HEK293 (cell line): ENCODE results near the gene LCN12.

Experiments
- CTCF ChIA-PET: fragments of 350-600 bp; formaldehyde crosslinking; extraction: SDS; loops from one replicate; lab custom pipeline; 2021; ENCODE audit warnings: antibody characterized with exemption; lab: Yijun Ruan, JAX
- POLR2A ChIA-PET: fragments of 300-600 bp; formaldehyde crosslinking; extraction: SDS; loops from one replicate; lab custom pipeline; 2020; ENCODE audit warnings: antibody characterized with exemption, inconsistent platforms; lab: Yijun Ruan, JAX
- H3K27ac ChIP-seq: fragments of 200-500 bp; sonication (Bioruptor generic); 2 replicates; pipeline ENCODE4 v1.5.1; 2014; ENCODE audit warnings: low read depth, low read length, control low read depth, inconsistent platforms; ENCODE audit errors: extremely low read depth
- H3K36me3 ChIP-seq, 2 experiments: fragments of 200-500 bp in 1 of 2; sonication (Bioruptor generic) in 1 of 2; 1 replicate in 1 of 2; 2 replicates in 1 of 2; pipeline ENCODE4 v1.5.1; 2014 to 2017; ENCODE audit warnings: inconsistent platforms in 2 of 2, low read length in 2 of 2; ENCODE audit not compliant: control insufficient read depth in 2 of 2, insufficient read depth in 1 of 2
- H3K4me1 ChIP-seq: fragments of 200-500 bp; sonication (Bioruptor generic); 2 replicates; pipeline ENCODE4 v1.5.1; 2014; ENCODE audit warnings: mild to moderate bottlenecking, low read length, inconsistent platforms; ENCODE audit not compliant: control insufficient read depth, insufficient read depth
- H3K4me3 ChIP-seq: 2 replicates; pipeline ENCODE4 v1.5.1; 2011; ENCODE audit warnings: low read depth, mild to moderate bottlenecking, control low read depth, low read length, moderate library complexity
- H3K9me3 ChIP-seq: fragments of 200-500 bp; sonication (Bioruptor generic); 2 replicates; pipeline ENCODE4 v1.5.1; 2014; ENCODE audit warnings: low read depth, low read length, inconsistent platforms; ENCODE audit not compliant: control insufficient read depth, insufficient read depth
- CTCF ChIP-seq: fragments of 450-650 bp; formaldehyde crosslinking; IDR thresholded peaks from 2 replicates; pipeline ENCODE4 v1.5.1; 2016; ENCODE audit warnings: missing biosample characterization, missing genetic modification characterization
- EGR2 ChIP-seq: fragments of 450-650 bp; formaldehyde crosslinking; IDR thresholded peaks from 2 replicates; pipeline ENCODE4 v1.5.1; 2016; ENCODE audit warnings: low read depth, missing biosample characterization, missing genetic modification characterization
- GLIS2 ChIP-seq: fragments of 450-650 bp; formaldehyde crosslinking; IDR thresholded peaks from 2 replicates; pipeline ENCODE4 v1.5.1; 2016; ENCODE audit warnings: missing biosample characterization, missing genetic modification characterization
- KLF1 ChIP-seq: fragments of 450-650 bp; formaldehyde crosslinking; IDR thresholded peaks from 2 replicates; pipeline ENCODE4 v1.5.1; 2016; ENCODE audit warnings: missing biosample characterization, missing genetic modification characterization
- KLF7 ChIP-seq: fragments of 450-650 bp; formaldehyde crosslinking; IDR thresholded peaks from 2 replicates; pipeline ENCODE4 v1.5.1; 2016; ENCODE audit warnings: missing biosample characterization, missing genetic modification characterization, borderline replicate concordance
- KLF8 ChIP-seq: fragments of 450-650 bp; formaldehyde crosslinking; IDR thresholded peaks from 2 replicates; pipeline ENCODE4 v1.5.1; 2016; ENCODE audit warnings: missing biosample characterization, missing genetic modification characterization
- MYNN ChIP-seq: fragments of 450-650 bp; formaldehyde crosslinking; IDR thresholded peaks from 2 replicates; pipeline ENCODE4 v1.5.1; 2016; ENCODE audit warnings: missing biosample characterization, missing genetic modification characterization, borderline replicate concordance
- REST ChIP-seq: fragments of 450-650 bp; formaldehyde crosslinking; IDR thresholded peaks from 2 replicates; pipeline ENCODE4 v1.5.1; 2016; ENCODE audit warnings: missing biosample characterization, missing genetic modification characterization
- ZNF18 ChIP-seq: fragments of 450-650 bp; formaldehyde crosslinking; IDR thresholded peaks from 2 replicates; pipeline ENCODE4 v1.5.1; 2016; ENCODE audit warnings: missing biosample characterization, missing genetic modification characterization
- ZNF335 ChIP-seq: fragments of 450-650 bp; formaldehyde crosslinking; conservative IDR thresholded peaks from 2 replicates; pipeline ENCODE4 v1.5.1; 2016; ENCODE audit warnings: missing biosample characterization, missing genetic modification characterization
- ZNF341 ChIP-seq: fragments of 450-650 bp; formaldehyde crosslinking; IDR thresholded peaks from 2 replicates; pipeline ENCODE4; 2016; ENCODE audit warnings: low read depth, missing biosample characterization, missing genetic modification characterization
- ZNF394 ChIP-seq: fragments of 450-650 bp; formaldehyde crosslinking; IDR thresholded peaks from 2 replicates; pipeline ENCODE4 v1.5.1; 2016; ENCODE audit warnings: missing biosample characterization, missing genetic modification characterization, mild to moderate bottlenecking, moderate library complexity, borderline replicate concordance
- ZNF48 ChIP-seq: fragments of 450-650 bp; formaldehyde crosslinking; IDR thresholded peaks from 2 replicates; pipeline ENCODE4 v1.5.1; 2016; ENCODE audit warnings: missing biosample characterization, missing genetic modification characterization
- ZNF510 ChIP-seq: fragments of 450-650 bp; formaldehyde crosslinking; IDR thresholded peaks from 2 replicates; pipeline ENCODE4 v1.5.1; 2018; ENCODE audit warnings: mild to moderate bottlenecking, missing genetic modification characterization, missing biosample characterization; ENCODE audit not compliant: insufficient replicate concordance
- ZNF530 ChIP-seq: fragments of 450-650 bp; formaldehyde crosslinking; IDR thresholded peaks from 2 replicates; pipeline ENCODE4 v1.5.1; 2016; ENCODE audit warnings: low read depth, missing biosample characterization, missing genetic modification characterization
- ZNF654 ChIP-seq: fragments of 450-650 bp; formaldehyde crosslinking; IDR thresholded peaks from 2 replicates; pipeline ENCODE4 v1.5.1; 2016; ENCODE audit warnings: low read depth, missing biosample characterization, missing genetic modification characterization
- ZNF776 ChIP-seq: fragments of 450-650 bp; formaldehyde crosslinking; IDR thresholded peaks from 2 replicates; pipeline ENCODE4 v1.5.0; 2017; ENCODE audit warnings: missing biosample characterization, missing genetic modification characterization, borderline replicate concordance
- ZNF791 ChIP-seq: fragments of 450-650 bp; formaldehyde crosslinking; IDR thresholded peaks from 2 replicates; pipeline ENCODE4 v1.5.1; 2016; ENCODE audit warnings: missing biosample characterization, missing genetic modification characterization
- TF ChIP-seq, protein P1 (sequence below): fragments of 450-650 bp; formaldehyde crosslinking; IDR thresholded peaks from 2 replicates; pipeline ENCODE4 v1.5.1; 2016; ENCODE audit warnings: missing biosample characterization, missing genetic modification characterization

The LCN12 gene

GRCh38 chr9:136947955-136948510 is 4.0 kb upstream of the LCN12 start:
- POLR2A ChIA-PET: interaction anchor here (0.6 to 4.9 kb wide), 14 partner anchors 21 to 185 kb away, joined by 3 to 24 read pairs (median 4); partner anchors contain the start of genes AJM1, MAN1B1, PAXX and PTGDS
- no peak overlapping the region for H3K27ac ChIP-seq
- CTCF ChIA-PET: interaction anchor here (0.6 to 5.7 kb wide), 34 partner anchors 9 to 708 kb away, joined by 3 to 119 read pairs (median 5); partner anchors contain the start of genes CLIC3, FUT7, LCN8 and NPDC1

DNA sequence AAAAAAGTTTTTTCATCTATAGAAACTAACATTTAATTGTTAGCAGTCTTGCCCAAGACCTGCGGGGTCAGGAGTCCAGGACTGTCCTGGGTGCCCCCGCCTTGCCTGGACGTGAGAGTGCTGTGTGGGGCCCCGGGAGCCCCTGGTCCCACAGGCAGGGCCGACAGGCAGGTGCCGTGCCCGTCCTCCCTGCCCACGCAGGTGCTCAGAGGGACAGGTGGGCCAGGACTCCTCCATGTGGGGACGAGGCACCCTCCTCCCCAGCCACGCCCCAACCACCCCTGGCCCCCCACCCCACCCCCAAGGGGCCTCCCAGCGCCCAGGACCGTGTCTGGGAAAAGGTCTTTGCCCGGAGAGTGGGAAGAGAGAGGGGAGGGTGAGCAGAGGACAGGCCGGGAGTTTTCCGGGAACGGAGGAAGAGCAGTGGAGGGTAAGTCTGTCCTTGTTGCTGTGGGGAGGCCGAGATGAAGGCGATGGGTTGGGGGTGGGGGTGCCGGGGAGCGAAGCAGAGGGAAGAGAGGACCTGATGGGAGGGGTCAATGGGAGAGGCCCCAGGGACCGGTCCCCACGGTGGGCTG is 2.7 kb upstream of the LCN12 start:
- Histone ChIP-seq H3K9me3 (no peaks in the 10 kb centered on the region), H3K4me3 (peak overlapping the region; percentile 55), H3K27ac (peak overlapping the region; percentile 76), H3K36me3 (no peaks in the 10 kb centered on the region), H3K4me1 (no peaks in the 10 kb centered on the region; the same call in 1 of the 2 replicates)
- ChIA-PET POLR2A (interaction anchor here (0.5 to 4.9 kb wide), 6 partner anchors 44 to 223 kb away, joined by 3 to 24 read pairs (median 3); partner anchors contain the start of genes ABCA2, CLIC3 and PAXX), CTCF (interaction anchor here (0.6 to 5.7 kb wide), 9 partner anchors 11 to 156 kb away, joined by 3 to 119 read pairs (median 5); partner anchors contain the start of genes CLIC3 and FUT7)
- TF ChIP-seq EGR2 (peak; percentile 43), ZNF510 (tag by site-specific recombination) (no peak), KLF8 (tag by site-specific recombination) (no peak), ZNF335 (tag by site-specific recombination) (peak; percentile 83), KLF1 (tag by site-specific recombination) (no peak), ZNF341 (tag by site-specific recombination) (no peak), CTCF (no peak), ZNF18 (tag by site-specific recombination) (no peak), ZNF776 (tag by site-specific recombination) (no peak), KLF7 (tag by site-specific recombination) (peak; percentile 51; the same call in 1 of the 2 replicates), ZNF48 (no peak), REST (tag by site-specific recombination) (peak; percentile 33; the same call in 1 of the 2 replicates)
- TF ChIP-seq, protein P1, sequence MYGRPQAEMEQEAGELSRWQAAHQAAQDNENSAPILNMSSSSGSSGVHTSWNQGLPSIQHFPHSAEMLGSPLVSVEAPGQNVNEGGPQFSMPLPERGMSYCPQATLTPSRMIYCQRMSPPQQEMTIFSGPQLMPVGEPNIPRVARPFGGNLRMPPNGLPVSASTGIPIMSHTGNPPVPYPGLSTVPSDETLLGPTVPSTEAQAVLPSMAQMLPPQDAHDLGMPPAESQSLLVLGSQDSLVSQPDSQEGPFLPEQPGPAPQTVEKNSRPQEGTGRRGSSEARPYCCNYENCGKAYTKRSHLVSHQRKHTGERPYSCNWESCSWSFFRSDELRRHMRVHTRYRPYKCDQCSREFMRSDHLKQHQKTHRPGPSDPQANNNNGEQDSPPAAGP (tag by site-specific recombination): peak; percentile 38; the same call in 1 of the 2 replicates

More at GRCh38 chr9:136947955-136948510, 4.0 kb upstream of the LCN12 start:
- Histone ChIP-seq H3K4me1 (no peaks in the 10 kb centered on the region; the same call in 1 of the 2 replicates), H3K4me3 (no peak overlapping the region), H3K9me3 (no peaks in the 10 kb centered on the region), H3K36me3 (peaks cover 0 to 4% of the 10 kb centered on the region in 2 experiments; a peak in 1 of 3 replicates)
- TF ChIP-seq ZNF654 (tag by site-specific recombination) (peak; percentile 36; the same call in 1 of the 2 replicates), ZNF791 (tag by site-specific recombination) (no peak), ZNF341 (tag by site-specific recombination) (no peak), CTCF (peak; percentile 65; the same call in 1 of the 2 replicates), KLF1 (tag by site-specific recombination) (peak; percentile 98), ZNF530 (tag by site-specific recombination) (no peak), MYNN (tag by site-specific recombination) (no peak), ZNF394 (no peak), GLIS2 (tag by site-specific recombination) (0 out of 2 replicates have a peak, but pooled peaks have one; percentile 16)
